HG03025 (cell line): ENCODE data around the gene C1QTNF6.

Experiments used
- ATAC-seq: cut with Tn5 transposase; IDR thresholded peaks from one replicate; pipeline ENCODE4 v1.9.1; 2021; ENCODE audit warnings: mild to moderate bottlenecking, moderate library complexity; ENCODE audit not compliant: unreplicated experiment, low FRiP score

C1QTNF6 gene

GRCh38 chr22:37147186-37147990 lies 40.7 kb downstream of the C1QTNF6 start:
- no peak for ATAC-seq

- ATAC-seq, result no peak
These were observed 41.4 kb downstream of the C1QTNF6 start for GRCh38 chr22:37146507-37147180.

DNA sequence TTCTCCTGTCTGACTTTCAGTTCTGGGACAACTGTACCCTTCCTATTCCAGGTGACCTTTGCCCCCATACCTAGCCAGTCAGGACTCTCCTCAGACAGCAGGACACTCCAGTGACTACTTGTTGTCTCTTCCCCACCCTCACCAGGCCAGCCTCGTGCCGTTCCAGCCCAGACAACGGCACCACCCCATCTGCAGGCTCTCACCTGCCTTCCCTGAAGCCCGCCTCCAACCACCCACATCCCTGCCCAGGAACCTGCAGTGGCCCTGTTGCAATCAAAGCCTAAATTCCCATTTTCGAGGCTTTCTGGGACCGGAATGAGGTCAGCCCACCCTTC lies 42.0 kb downstream of the C1QTNF6 start:
- ATAC-seq, result no peak

GRCh38 chr22:37145180-37146050 lies 42.6 kb downstream of the C1QTNF6 start:
- ATAC-seq, result no peak

DNA sequence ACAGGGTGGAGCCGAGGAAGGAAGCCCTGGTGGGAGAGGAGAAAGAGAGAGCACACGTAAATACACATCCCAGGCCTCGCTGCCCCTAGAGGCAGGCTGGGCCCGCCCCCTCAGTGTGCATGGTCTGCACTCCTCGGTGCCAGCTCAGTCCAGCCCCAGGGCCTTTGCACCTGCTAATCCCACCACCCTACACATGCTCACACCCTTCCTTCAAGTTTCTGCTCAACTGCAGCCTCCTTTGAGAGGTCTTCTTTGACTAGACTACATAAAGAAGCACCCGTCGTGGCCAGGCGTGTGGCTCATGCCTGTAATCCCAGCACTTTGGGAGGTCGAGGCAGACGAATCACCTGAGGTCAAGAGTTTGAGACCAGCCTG lies 43.9 kb downstream of the C1QTNF6 start:
- no peak for ATAC-seq

- ATAC-seq, result no peak
These were observed 46.1 kb downstream of the C1QTNF6 start for GRCh38 chr22:37141971-37142370.

DNA sequence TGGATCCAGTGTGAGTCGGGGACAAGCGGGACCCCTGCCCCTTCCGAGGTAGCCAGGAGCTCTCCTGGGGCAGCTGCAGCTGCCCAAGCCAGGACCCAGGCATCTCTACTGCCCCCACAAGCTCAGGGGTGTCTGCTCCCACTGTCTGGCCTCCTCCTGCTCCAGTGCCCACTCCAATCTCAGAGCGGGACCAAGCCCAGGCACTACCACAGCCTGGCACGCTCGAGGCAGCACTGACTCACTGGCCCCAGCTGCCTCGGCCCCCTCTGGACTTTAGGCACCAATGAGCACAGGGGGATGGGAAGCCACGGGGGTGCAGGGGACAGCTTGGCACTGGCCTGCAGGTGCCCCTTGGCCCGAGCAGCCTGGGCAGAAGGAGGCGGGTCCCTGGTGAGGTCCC lies 46.6 kb downstream of the C1QTNF6 start:
- ATAC-seq, result no peak

DNA sequence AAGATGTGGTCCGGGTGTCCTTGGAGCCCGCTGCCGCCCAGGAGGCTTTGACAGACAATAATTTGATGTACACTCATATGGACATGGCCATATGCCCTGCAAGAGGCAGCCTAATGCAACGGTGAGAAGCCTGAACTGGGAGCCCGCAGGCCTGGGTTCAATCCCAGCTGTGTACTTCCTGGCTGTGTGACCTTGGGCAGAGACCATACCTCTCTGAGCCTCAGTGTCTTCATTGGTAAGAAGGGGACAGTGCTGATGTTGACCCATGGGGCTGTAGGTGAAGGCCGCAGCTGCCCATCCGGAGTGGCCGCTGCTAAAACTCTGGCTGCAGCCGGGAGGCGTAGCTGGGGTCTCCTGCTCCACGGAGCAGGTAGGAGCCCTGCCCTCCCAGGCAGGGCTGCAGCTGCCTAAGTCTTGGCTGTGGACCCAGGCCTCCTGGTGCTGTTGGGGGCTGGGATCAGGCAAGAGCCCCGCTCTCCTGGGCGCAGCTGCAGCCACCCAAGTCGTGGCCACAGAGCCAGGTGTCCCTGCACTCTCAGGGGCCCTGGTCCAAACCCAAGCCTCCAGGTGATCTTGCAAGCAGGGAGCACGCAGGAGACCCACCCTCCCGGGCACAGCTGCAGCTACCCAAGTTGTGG lies 47.2 kb downstream of the C1QTNF6 start:
- no peak for ATAC-seq

DNA sequence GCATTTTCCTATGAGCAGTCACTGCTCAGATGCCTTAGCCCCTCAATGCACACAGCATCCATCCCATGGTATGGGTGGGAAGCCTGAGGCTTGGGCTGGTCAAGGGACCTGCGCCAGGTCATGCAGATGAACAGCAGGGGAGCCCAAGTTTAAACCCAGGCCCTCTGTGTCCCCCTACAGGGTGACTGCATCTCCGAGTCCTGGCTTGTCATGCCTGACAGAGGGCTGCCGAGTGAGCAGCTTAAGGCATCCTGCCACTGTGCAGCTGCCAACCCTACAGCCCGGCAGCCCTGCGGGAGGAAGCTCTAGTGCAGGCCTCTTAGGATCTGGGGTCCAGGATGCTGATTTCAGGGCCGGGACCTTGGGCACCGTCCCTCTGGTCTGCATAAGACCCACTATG lies 48.3 kb downstream of the C1QTNF6 start:
- no peak for ATAC-seq

GRCh38 chr22:37138849-37139561 lies 49.0 kb downstream of the C1QTNF6 start:
- no peak for ATAC-seq

GRCh38 chr22:37137903-37138665 lies 50.0 kb downstream of the C1QTNF6 start:
- no peak for ATAC-seq

DNA sequence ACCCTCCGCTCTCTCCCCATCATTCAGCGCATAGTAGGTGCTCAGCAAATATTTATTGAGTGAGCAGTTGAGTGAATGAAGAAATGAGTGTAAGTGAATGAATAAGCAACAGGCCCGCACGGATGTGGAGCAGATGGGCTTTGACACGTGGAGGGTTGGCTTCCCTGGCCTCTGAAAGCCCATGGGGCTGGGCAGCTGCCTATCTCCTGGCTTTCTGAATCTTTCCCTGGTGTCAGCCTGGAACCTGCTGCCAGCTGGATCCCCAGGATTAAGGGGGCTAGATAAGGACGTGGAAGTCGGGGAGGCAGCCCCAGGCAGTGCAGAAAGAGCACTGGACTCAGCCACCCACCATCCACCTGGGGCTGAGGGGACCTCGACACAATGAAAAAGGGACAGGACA lies 50.9 kb downstream of the C1QTNF6 start:
- ATAC-seq, result no peak

GRCh38 chr22:37135023-37135422 lies 53.0 kb downstream of the C1QTNF6 start:
- ATAC-seq, result no peak

- ATAC-seq, result no peak
These were observed 54.6 kb downstream of the C1QTNF6 start for GRCh38 chr22:37133304-37134018.

GRCh38 chr22:37132773-37133172 lies 55.3 kb downstream of the C1QTNF6 start:
- no peak for ATAC-seq
